Subcutaneous abdominal adipose tissue (tissue), 5 donors: ENCODE measurements around the gene CRYBG2.

ENCODE experiments used
- H3K27ac ChIP-seq: one replicate; pipeline ENCODE4 v1.7.0; 2013; ENCODE audit warnings: low read depth, mild to moderate bottlenecking, inconsistent platforms, low read length, moderate library complexity
- H3K27me3 ChIP-seq, 5 donors: one replicate each; pipeline ENCODE4 v1.7.0; 2013; ENCODE audit warnings: low read length in 5 of 5, inconsistent platforms in 1 of 5; ENCODE audit not compliant: control insufficient read depth in 5 of 5, insufficient read depth in 4 of 5
- H3K36me3 ChIP-seq, 5 donors: one replicate each; pipeline ENCODE4 v1.7.0; 2013; ENCODE audit warnings: low read length in 5 of 5; ENCODE audit not compliant: control insufficient read depth in 5 of 5, insufficient read depth in 5 of 5
- H3K4me1 ChIP-seq, 5 donors: one replicate each; pipeline ENCODE4 v1.7.0; 2013; ENCODE audit warnings: low read length in 5 of 5, mild to moderate bottlenecking in 3 of 5, moderate library complexity in 1 of 5; ENCODE audit not compliant: control insufficient read depth in 5 of 5, insufficient read depth in 5 of 5
- H3K4me3 ChIP-seq, 5 donors: one replicate each; pipeline ENCODE4 v1.7.0; 2013; ENCODE audit warnings: low read length in 5 of 5, low read depth in 1 of 5
- H3K9ac ChIP-seq, 5 donors: one replicate each; pipeline ENCODE4 v1.7.0; 2013; ENCODE audit warnings: low read length in 5 of 5, mild to moderate bottlenecking in 4 of 5, moderate library complexity in 3 of 5
- H3K9me3 ChIP-seq, 5 donors: one replicate each; pipeline ENCODE4 v1.7.0; 2013; ENCODE audit warnings: low read length in 5 of 5; ENCODE audit not compliant: control insufficient read depth in 5 of 5
- donor health status: healthy.
- donor health status: healthy.
- donor health status: healthy.
- donor health status: healthy.
- donor health status: healthy.

The CRYBG2 gene

GRCh38 chr1:26283279-26283853 is 70.6 kb downstream of the CRYBG2 start:
- H3K9ac ChIP-seq, result peak overlapping the region in 2 of 5 donors; percentile 6 to 35
- no peaks in the 10 kb centered on the region for H3K27me3 ChIP-seq
- H3K4me3 ChIP-seq, result no peak overlapping the region
- H3K9me3 ChIP-seq, result no peaks in the 10 kb centered on the region
- peaks cover 0 to 22% (median 9%) of the 10 kb centered on the region in 5 donors for H3K36me3 ChIP-seq
- peaks cover 19 to 89% (median 80%) of the 10 kb centered on the region in 5 donors for H3K4me1 ChIP-seq
- peak overlapping the region; percentile 54 for H3K27ac ChIP-seq

GRCh38 chr1:26282401-26282918 is 71.5 kb downstream of the CRYBG2 start:
- peaks cover 19 to 89% (median 80%) of the 10 kb centered on the region in 5 donors for H3K4me1 ChIP-seq
- H3K4me3 ChIP-seq, result peak overlapping the region in 1 of 5 donors; percentile 6
- H3K36me3 ChIP-seq, result peaks cover 0 to 22% (median 9%) of the 10 kb centered on the region in 5 donors
- no peaks in the 10 kb centered on the region for H3K27me3 ChIP-seq
- no peak overlapping the region for H3K9ac ChIP-seq
- no peaks in the 10 kb centered on the region for H3K9me3 ChIP-seq
- no peak overlapping the region for H3K27ac ChIP-seq

GRCh38 chr1:26281971-26282370 is 72.0 kb downstream of the CRYBG2 start:
- no peaks in the 10 kb centered on the region for H3K9me3 ChIP-seq
- H3K36me3 ChIP-seq, result peaks cover 0 to 22% (median 12%) of the 10 kb centered on the region in 5 donors
- no peaks in the 10 kb centered on the region for H3K27me3 ChIP-seq
- H3K9ac ChIP-seq, result peak overlapping the region in 1 of 5 donors; percentile 48
- peak overlapping the region; percentile 33 to 87 (median 67) for H3K4me3 ChIP-seq
- peaks cover 17 to 89% (median 80%) of the 10 kb centered on the region in 5 donors for H3K4me1 ChIP-seq
- H3K27ac ChIP-seq, result peak overlapping the region; percentile 96

- Histone ChIP-seq H3K4me3 (peak overlapping the region; percentile 33 to 87 (median 67)), H3K27ac (peak overlapping the region; percentile 96), H3K4me1 (peaks cover 17 to 89% (median 82%) of the 10 kb centered on the region in 5 donors), H3K9me3 (no peaks in the 10 kb centered on the region), H3K9ac (peak overlapping the region in 1 of 5 donors; percentile 53), H3K27me3 (no peaks in the 10 kb centered on the region), H3K36me3 (peaks cover 0 to 22% (median 12%) of the 10 kb centered on the region in 5 donors)
These were observed 72.6 kb downstream of the CRYBG2 start for GRCh38 chr1:26281091-26281958.

- Histone ChIP-seq H3K27me3 (no peaks in the 10 kb centered on the region), H3K27ac (peak overlapping the region; percentile 96), H3K9ac (peak overlapping the region in 4 of 5 donors; percentile 73 to 83 (median 82)), H3K9me3 (no peaks in the 10 kb centered on the region), H3K4me1 (peaks cover 18 to 89% (median 82%) of the 10 kb centered on the region in 5 donors), H3K4me3 (peak overlapping the region; percentile 67 to 87 (median 80)), H3K36me3 (peaks cover 0 to 22% (median 12%) of the 10 kb centered on the region in 5 donors)
These were observed 73.4 kb downstream of the CRYBG2 start for GRCh38 chr1:26280333-26281042.

GRCh38 chr1:26279456-26280332 is 74.2 kb downstream of the CRYBG2 start, which contains the start of gene SH3BGRL3:
Gene SH3BGRL3, plus strand, starts transcription at chr1:26280086. Its CDS starts 70 bp downstream, at chr1:26280156.
- peak within 1 kb of the TSS; percentile 67 to 87 (median 80) for H3K4me3 ChIP-seq
- no peaks in the 10 kb centered on the region for H3K27me3 ChIP-seq
- H3K9ac ChIP-seq, result peak within 1 kb of the TSS; percentile 73 to 83 (median 82)
- peak within 1 kb of the TSS; percentile 96 for H3K27ac ChIP-seq
- H3K36me3 ChIP-seq, result peaks cover 0 to 22% (median 12%) of the 10 kb centered on the region in 5 donors
- peaks cover 18 to 89% (median 76%) of the 10 kb centered on the region in 5 donors for H3K4me1 ChIP-seq
- no peaks in the 10 kb centered on the region for H3K9me3 ChIP-seq

- Histone ChIP-seq H3K4me3 (peak overlapping the region; percentile 67 to 87 (median 80)), H3K9ac (peak overlapping the region; percentile 57 to 83 (median 82)), H3K36me3 (peaks cover 0 to 22% (median 12%) of the 10 kb centered on the region in 5 donors), H3K4me1 (peaks cover 18 to 81% (median 69%) of the 10 kb centered on the region in 5 donors), H3K9me3 (no peaks in the 10 kb centered on the region), H3K27me3 (no peaks in the 10 kb centered on the region), H3K27ac (peak overlapping the region; percentile 96)
These were observed 75.0 kb downstream of the CRYBG2 start for GRCh38 chr1:26278724-26279455.

GRCh38 chr1:26278303-26278702 is 75.6 kb downstream of the CRYBG2 start:
- peak overlapping the region in 1 of 5 donors; percentile 49 for H3K9ac ChIP-seq
- peaks cover 18 to 76% (median 66%) of the 10 kb centered on the region in 5 donors for H3K4me1 ChIP-seq
- H3K9me3 ChIP-seq, result no peaks in the 10 kb centered on the region
- H3K4me3 ChIP-seq, result peak overlapping the region in 1 of 5 donors; percentile 11
- peak overlapping the region; percentile 96 for H3K27ac ChIP-seq
- no peaks in the 10 kb centered on the region for H3K27me3 ChIP-seq
- H3K36me3 ChIP-seq, result peaks cover 0 to 19% (median 12%) of the 10 kb centered on the region in 5 donors
